Stimulated activated naive B cell treated with anti-CD40 and anti-IgM and Interleukin-4, amounts not matched to agents 10 μg/mL and 1 μg/mL and 100 μg/mL, for 72 hours (primary cell): ENCODE results near the gene PLCB1.
"Not testable (repeated sequence)": the region's sequence is repeated elsewhere in the genome, so short reads cannot be mapped to it uniquely, and the experiment has no call there.

Experiments used
- ATAC-seq, 2 donors: fragments of 150-1000 bp; cut with Tn5 transposase; replicated peaks; 2 replicates each; pipeline ENCODE4 v1.10.0; 2021; ENCODE audit warnings: moderate library complexity in 1 of 2
- DNase-seq: peaks from one replicate; pipeline ENCODE4 v3.0.0; 2021
- H3K27ac Mint-ChIP-seq: one replicate; pipeline ENCODE4 v1.8.0; 2022; ENCODE audit warnings: mild to moderate bottlenecking, mixed read lengths
- H3K27me3 Mint-ChIP-seq, 2 donors: one replicate each; pipeline ENCODE4 v1.8.0; 2022; ENCODE audit warnings: mixed read lengths in 2 of 2
- H3K36me3 Mint-ChIP-seq, 2 donors: one replicate each; pipeline ENCODE4 v1.8.0; 2022; ENCODE audit warnings: mixed read lengths in 2 of 2, mild to moderate bottlenecking in 1 of 2
- H3K4me1 Mint-ChIP-seq, 2 donors: one replicate each; pipeline ENCODE4 v1.8.0; 2022; ENCODE audit warnings: mixed read lengths in 2 of 2, mild to moderate bottlenecking in 1 of 2
- H3K4me3 Mint-ChIP-seq, 2 donors: one replicate each; pipeline ENCODE4 v1.8.0; 2022; ENCODE audit warnings: mild to moderate bottlenecking in 2 of 2, mixed read lengths in 2 of 2, moderate library complexity in 1 of 2
- H3K9me3 Mint-ChIP-seq, 2 donors: one replicate each; pipeline ENCODE4 v1.8.0; 2022; ENCODE audit warnings: mixed read lengths in 2 of 2, mild to moderate bottlenecking in 1 of 2

The PLCB1 gene

GRCh38 chr20:8334641-8335040 lies 202.6 kb downstream of the PLCB1 start:
- DNase-seq (no peak), ATAC-seq (no peak)
- H3K9me3 Mint-ChIP-seq = peaks cover 2 to 4% of the 10 kb centered on the region in 2 donors
- no peaks in the 10 kb centered on the region for H3K36me3 Mint-ChIP-seq
- H3K4me1 Mint-ChIP-seq = no peaks in the 10 kb centered on the region
- no peaks in the 10 kb centered on the region for H3K27me3 Mint-ChIP-seq
- no peak overlapping the region for H3K27ac Mint-ChIP-seq
- no peak overlapping the region for H3K4me3 Mint-ChIP-seq

- no peak for DNase-seq
- no peak overlapping the region for H3K4me3 Mint-ChIP-seq
- no peaks in the 10 kb centered on the region for H3K27me3 Mint-ChIP-seq
- H3K27ac Mint-ChIP-seq = no peak overlapping the region
- peaks cover 2 to 4% of the 10 kb centered on the region in 2 donors for H3K9me3 Mint-ChIP-seq
- ATAC-seq = no peak
- H3K36me3 Mint-ChIP-seq = no peaks in the 10 kb centered on the region
- H3K4me1 Mint-ChIP-seq = no peaks in the 10 kb centered on the region
These were observed 203.0 kb downstream of the PLCB1 start for GRCh38 chr20:8335059-8335458.

- Mint-ChIP-seq H3K4me3 (no peak overlapping the region), H3K27ac (no peak overlapping the region), H3K4me1 (no peaks in the 10 kb centered on the region), H3K27me3 (no peaks in the 10 kb centered on the region), H3K36me3 (no peaks in the 10 kb centered on the region), H3K9me3 (peaks cover 2 to 4% of the 10 kb centered on the region in 2 donors)
- ATAC-seq = no peak
- DNase-seq = no peak
These were observed 203.6 kb downstream of the PLCB1 start for GRCh38 chr20:8335495-8336195.

- no peak for ATAC-seq
- H3K27ac Mint-ChIP-seq = no peak overlapping the region
These were observed 207.3 kb downstream of the PLCB1 start for GRCh38 chr20:8339349-8339748.

GRCh38 chr20:8342391-8342790 lies 210.3 kb downstream of the PLCB1 start:
- ATAC-seq (no peak), DNase-seq (no peak)
- no peaks in the 10 kb centered on the region for H3K4me1 Mint-ChIP-seq
- H3K27ac Mint-ChIP-seq = no peak overlapping the region
- H3K27me3 Mint-ChIP-seq = no peaks in the 10 kb centered on the region
- no peak overlapping the region for H3K4me3 Mint-ChIP-seq
- H3K9me3 Mint-ChIP-seq = peaks cover 0 to 2% of the 10 kb centered on the region in 2 donors
- no peaks in the 10 kb centered on the region for H3K36me3 Mint-ChIP-seq

More at GRCh38 chr20:8339349-8339748, 207.3 kb downstream of the PLCB1 start:
- Mint-ChIP-seq H3K4me1 (no peaks in the 10 kb centered on the region), H3K27me3 (no peaks in the 10 kb centered on the region), H3K4me3 (no peak overlapping the region), H3K36me3 (no peaks in the 10 kb centered on the region), H3K9me3 (peaks cover 2 to 4% of the 10 kb centered on the region in 2 donors)
- DNase-seq = no peak

GRCh38 chr20:8344106-8344505 lies 212.0 kb downstream of the PLCB1 start:
- Mint-ChIP-seq H3K9me3 (peaks cover 0 to 1% of the 10 kb centered on the region in 2 donors), H3K4me3 (no peak overlapping the region), H3K4me1 (no peaks in the 10 kb centered on the region), H3K36me3 (peaks cover 0 to 1% of the 10 kb centered on the region in 2 donors), H3K27me3 (no peaks in the 10 kb centered on the region), H3K27ac (no peak overlapping the region)
- DNase-seq = no peak
- no peak for ATAC-seq

- no peaks in the 10 kb centered on the region for H3K4me1 Mint-ChIP-seq
- H3K27ac Mint-ChIP-seq = no peak overlapping the region
- no peaks in the 10 kb centered on the region for H3K9me3 Mint-ChIP-seq
- H3K36me3 Mint-ChIP-seq = peaks cover 0 to 1% of the 10 kb centered on the region in 2 donors
- ATAC-seq = no peak
- no peak overlapping the region for H3K4me3 Mint-ChIP-seq
- no peak for DNase-seq
- no peaks in the 10 kb centered on the region for H3K27me3 Mint-ChIP-seq
These were observed 212.6 kb downstream of the PLCB1 start for GRCh38 chr20:8344631-8345030.

GRCh38 chr20:8346700-8347270 lies 214.7 kb downstream of the PLCB1 start:
- Mint-ChIP-seq H3K4me3 (no peak overlapping the region), H3K4me1 (no peaks in the 10 kb centered on the region), H3K27me3 (no peaks in the 10 kb centered on the region), H3K27ac (no peak overlapping the region), H3K36me3 (peaks cover 1 to 3% of the 10 kb centered on the region in 2 donors), H3K9me3 (peaks cover 0 to 4% of the 10 kb centered on the region in 2 donors)
- ATAC-seq (no peak), DNase-seq (no peak)

GRCh38 chr20:8350225-8350624 lies 218.2 kb downstream of the PLCB1 start:
- not testable (repeated sequence) for H3K27me3 Mint-ChIP-seq, H3K27ac Mint-ChIP-seq, ATAC-seq, H3K36me3 Mint-ChIP-seq, H3K9me3 Mint-ChIP-seq, H3K4me1 Mint-ChIP-seq, DNase-seq, H3K4me3 Mint-ChIP-seq

GRCh38 chr20:8352486-8352885 lies 220.4 kb downstream of the PLCB1 start:
- peaks cover 0 to 4% of the 10 kb centered on the region in 2 donors for H3K9me3 Mint-ChIP-seq
- DNase-seq = no peak
- H3K27me3 Mint-ChIP-seq = no peaks in the 10 kb centered on the region
- no peak overlapping the region for H3K4me3 Mint-ChIP-seq
- ATAC-seq = no peak
- peaks cover 1 to 3% of the 10 kb centered on the region in 2 donors for H3K36me3 Mint-ChIP-seq
- H3K27ac Mint-ChIP-seq = no peak overlapping the region
- H3K4me1 Mint-ChIP-seq = no peaks in the 10 kb centered on the region

- Mint-ChIP-seq H3K27ac (no peak overlapping the region), H3K9me3 (peaks cover 0 to 4% of the 10 kb centered on the region in 2 donors), H3K4me3 (no peak overlapping the region), H3K4me1 (no peaks in the 10 kb centered on the region), H3K36me3 (peaks cover 0 to 3% of the 10 kb centered on the region in 2 donors), H3K27me3 (no peaks in the 10 kb centered on the region)
- ATAC-seq (no peak), DNase-seq (no peak)
These were observed 221.4 kb downstream of the PLCB1 start for GRCh38 chr20:8353512-8353911.

GRCh38 chr20:8355453-8355852 lies 223.4 kb downstream of the PLCB1 start:
- no peak overlapping the region for H3K4me3 Mint-ChIP-seq
- H3K36me3 Mint-ChIP-seq = no peaks in the 10 kb centered on the region
- H3K9me3 Mint-ChIP-seq = no peaks in the 10 kb centered on the region
- H3K27ac Mint-ChIP-seq = no peak overlapping the region
- no peaks in the 10 kb centered on the region for H3K27me3 Mint-ChIP-seq
- peaks cover 4 to 9% of the 10 kb centered on the region in 2 donors for H3K4me1 Mint-ChIP-seq
- ATAC-seq (no peak), DNase-seq (no peak)

- Mint-ChIP-seq H3K9me3 (no peaks in the 10 kb centered on the region), H3K4me3 (no peak overlapping the region), H3K36me3 (no peaks in the 10 kb centered on the region), H3K27ac (no peak overlapping the region), H3K27me3 (no peaks in the 10 kb centered on the region), H3K4me1 (peaks cover 8 to 21% of the 10 kb centered on the region in 2 donors)
- no peak for DNase-seq
- no peak for ATAC-seq
These were observed 224.7 kb downstream of the PLCB1 start for GRCh38 chr20:8356806-8357205.

GRCh38 chr20:8357703-8358102 lies 225.6 kb downstream of the PLCB1 start:
- H3K4me1 Mint-ChIP-seq = peaks cover 8 to 21% of the 10 kb centered on the region in 2 donors
- ATAC-seq (no peak), DNase-seq (no peak)
- no peak overlapping the region for H3K27ac Mint-ChIP-seq
- H3K27me3 Mint-ChIP-seq = no peaks in the 10 kb centered on the region
- no peaks in the 10 kb centered on the region for H3K36me3 Mint-ChIP-seq
- H3K4me3 Mint-ChIP-seq = no peak overlapping the region
- H3K9me3 Mint-ChIP-seq = no peaks in the 10 kb centered on the region

- no peak for DNase-seq
- Mint-ChIP-seq H3K9me3 (no peaks in the 10 kb centered on the region), H3K4me1 (peaks cover 8 to 21% of the 10 kb centered on the region in 2 donors), H3K4me3 (no peak overlapping the region), H3K27me3 (no peaks in the 10 kb centered on the region), H3K36me3 (no peaks in the 10 kb centered on the region), H3K27ac (peak overlapping the region; percentile 31)
- peak; percentile 45 to 60 for ATAC-seq
These were observed 228.0 kb downstream of the PLCB1 start for GRCh38 chr20:8360035-8360434.
